Measurements from ENCODE around the gene SMOC2. TPM values are rescaled to one million over a fixed set of nuclear protein-coding genes. Genes with fewer than 3 reads are reported as not detected.

SMOC2 gene
- total RNA-seq, 1 experiment from 2014 or later, result not detected

DNA sequence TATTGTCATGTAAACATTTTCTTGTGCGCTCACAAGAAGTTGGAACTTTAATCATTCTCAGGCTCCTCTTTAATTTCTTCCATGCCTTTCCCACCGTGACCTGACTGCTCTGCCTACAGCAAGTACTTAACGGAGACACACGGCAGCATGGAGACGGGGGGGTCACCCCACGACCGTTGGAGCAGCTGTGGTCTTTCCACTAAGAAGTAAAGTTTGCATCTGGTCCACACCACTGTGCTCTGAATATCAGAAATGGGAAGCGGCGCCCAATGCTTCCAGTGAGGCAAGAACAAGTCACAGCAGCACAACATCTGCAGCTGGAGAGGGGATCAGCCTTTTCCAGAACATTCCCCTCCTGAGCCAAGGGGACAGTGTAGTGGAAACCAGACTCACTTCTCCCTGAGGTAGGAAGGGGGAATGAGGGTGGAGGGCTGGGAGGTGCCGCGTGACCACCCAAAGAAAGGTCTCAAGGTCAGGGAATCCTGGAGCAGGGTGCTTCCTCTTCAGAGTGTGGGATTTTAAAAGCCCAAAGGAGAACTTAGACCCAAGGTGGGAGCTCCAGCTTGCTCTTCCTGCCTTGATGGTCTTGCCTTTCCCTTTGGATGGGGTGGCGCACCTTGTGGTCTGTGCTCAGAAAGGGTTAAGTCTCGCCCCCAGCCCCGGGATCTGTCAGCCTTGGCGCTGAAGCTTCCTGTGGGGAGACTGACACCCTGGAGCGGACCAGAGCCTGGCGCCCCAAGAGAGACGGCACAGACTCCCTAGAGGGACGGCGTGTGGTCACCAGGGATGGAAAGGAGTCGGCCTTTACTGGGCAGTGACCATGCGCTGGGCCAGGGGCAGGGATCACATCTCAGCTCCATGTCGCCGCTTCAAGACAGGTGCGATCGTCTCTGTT lies 25.6 kb upstream of the SMOC2 start:
- DNase-seq (ENCODE audit: low read depth), result no peak

DNA sequence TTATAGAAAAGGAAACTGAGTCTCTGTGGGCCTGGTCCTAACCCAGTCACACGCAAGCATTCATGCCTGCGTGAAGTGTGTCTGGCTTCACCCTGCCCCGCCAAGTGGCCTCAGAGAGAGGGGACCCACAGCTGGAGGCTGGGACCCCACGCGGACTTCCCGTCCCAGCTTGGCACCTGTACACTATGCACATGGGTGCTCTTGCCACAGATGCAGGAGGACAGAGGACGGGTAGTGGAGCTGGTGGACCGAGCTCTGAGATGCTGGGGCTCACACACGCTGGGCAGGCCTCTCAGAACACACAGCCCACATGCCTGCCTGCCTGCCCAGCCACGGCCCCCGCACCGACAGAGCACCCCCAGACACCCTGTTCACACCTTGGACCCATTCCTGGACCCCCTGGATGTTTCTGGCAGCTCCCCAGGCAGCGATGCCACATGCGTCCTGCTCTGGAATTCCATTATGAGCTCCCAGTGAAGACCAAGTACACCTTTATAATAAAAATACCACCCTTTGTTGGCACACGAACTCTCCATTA lies 24.9 kb upstream of the SMOC2 start:
- no peak for DNase-seq (ENCODE audit: low read depth)

DNA sequence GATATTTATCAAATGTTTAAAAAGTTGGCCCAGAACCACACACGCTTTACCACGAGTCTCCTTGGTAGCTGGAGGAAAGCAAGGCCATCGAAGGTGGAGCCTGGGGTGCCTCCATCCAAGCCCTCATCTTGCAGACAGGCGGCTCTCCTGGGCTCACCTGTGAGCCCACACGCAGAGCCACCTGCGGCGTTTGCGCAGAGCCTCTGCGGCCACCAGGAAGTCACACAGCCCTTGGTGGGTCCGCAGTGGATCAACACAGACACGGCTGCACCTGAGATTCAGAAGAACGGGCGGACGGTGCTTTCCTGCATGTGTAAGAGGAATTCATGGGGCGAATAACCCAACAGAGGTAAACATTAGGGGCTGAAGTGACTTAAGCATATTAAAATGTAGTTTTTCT lies 24.5 kb upstream of the SMOC2 start:
- DNase-seq (ENCODE audit: low read depth), result no peak

DNA sequence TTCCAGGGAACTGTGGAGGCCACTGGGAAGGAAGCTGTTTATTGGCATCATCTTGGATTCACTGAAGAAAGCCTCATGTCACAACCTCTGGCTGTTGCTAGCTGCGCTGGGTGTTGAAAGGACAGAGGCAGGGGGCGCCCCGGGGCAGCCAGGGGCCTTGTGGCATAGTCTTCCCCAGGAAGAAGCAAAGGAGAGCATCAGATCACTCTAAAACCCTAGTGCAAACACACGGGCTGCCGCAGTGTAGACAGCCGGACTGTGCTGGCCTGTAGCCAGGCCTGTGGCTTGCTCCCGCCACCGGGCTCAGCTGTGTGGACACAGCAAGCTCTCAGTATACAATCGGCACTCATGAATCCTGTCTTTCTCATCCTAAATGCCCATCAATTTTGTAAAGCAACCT lies 23.8 kb upstream of the SMOC2 start:
- no peak for DNase-seq (ENCODE audit: low read depth)

DNA sequence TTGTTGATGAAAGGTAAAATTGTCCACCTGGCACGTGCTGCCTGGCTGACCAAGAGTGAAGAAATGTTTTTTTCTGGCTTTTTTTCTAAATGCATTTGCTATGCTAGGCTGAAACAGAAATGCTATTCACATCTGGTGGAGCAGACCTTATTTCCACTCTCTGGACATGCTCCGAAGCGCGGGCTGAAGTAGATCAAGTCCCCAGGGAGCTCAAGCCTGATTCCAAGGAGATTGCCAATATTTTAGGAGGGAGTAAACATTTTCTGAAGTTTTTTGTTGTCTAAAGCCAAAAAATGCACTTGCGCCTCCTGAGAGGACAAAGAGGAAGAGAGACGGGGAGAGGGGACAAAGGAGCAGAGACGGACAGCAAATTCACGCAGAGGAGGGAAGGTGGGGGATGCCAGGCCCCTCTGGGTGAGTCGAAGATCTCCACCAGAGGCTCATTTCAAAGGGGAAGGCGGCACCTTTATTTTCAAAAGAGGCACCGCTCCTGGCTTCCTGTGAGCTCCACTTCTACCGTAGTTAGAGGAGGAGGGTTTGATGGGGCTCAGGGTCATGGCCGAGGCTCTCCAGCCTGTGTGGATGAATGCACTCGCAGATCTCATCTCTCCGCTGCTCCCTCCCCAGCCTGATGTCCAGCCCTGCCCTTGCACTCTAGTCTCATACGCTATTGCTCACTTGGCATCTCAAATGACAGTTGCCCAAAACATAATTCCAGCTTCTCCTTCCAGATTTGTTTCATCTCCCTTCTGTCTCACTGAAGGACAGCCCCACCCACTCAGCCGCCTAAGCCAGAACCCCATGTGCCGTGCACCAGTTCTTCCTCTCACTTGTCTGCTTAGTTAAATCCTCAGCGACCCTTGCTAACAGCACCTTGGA lies 23.1 kb upstream of the SMOC2 start:
- no peak for DNase-seq (ENCODE audit: low read depth)

DNA sequence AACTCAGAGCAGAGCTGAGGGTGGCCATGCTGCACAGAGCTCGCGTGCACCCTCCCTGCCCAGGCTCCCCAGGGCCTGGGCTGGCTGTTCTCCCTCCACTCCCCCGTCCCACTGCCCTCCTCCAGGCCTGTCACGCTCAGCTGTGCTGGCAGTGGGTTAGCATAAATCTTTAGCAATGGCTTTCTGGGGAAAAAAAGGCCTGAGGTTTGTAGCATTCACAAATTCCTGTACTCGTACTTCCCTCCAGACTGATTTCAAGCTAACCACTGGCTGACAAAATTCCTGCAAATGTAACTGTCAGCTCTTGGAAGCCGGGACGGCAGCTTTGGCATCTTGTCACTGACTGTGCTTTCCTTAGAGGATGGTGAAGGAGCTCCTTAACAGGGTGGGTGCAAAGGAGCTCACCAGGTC lies 22.3 kb upstream of the SMOC2 start:
- no peak for DNase-seq (ENCODE audit: low read depth)

DNA sequence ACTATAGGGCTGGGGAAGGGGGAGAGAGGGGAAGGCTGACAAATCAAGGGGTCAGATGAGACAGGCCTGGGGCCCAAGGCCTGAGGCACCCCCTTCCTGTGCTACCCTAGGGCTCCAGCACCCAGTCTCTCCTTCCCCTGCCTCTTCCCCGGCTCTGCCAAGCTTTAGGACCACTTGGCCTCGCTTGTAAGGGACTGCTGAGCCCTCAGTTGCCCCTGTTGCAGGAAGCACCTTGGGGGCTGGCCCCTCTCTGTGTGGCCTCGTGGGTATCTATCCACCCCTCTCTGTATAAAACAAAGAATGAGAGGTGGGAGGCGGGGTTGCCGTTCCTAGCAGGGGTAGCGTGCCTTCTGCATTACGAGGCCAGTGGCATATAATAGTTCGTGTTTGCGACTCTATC lies 21.4 kb upstream of the SMOC2 start:
- DNase-seq (ENCODE audit: low read depth), result no peak

DNA sequence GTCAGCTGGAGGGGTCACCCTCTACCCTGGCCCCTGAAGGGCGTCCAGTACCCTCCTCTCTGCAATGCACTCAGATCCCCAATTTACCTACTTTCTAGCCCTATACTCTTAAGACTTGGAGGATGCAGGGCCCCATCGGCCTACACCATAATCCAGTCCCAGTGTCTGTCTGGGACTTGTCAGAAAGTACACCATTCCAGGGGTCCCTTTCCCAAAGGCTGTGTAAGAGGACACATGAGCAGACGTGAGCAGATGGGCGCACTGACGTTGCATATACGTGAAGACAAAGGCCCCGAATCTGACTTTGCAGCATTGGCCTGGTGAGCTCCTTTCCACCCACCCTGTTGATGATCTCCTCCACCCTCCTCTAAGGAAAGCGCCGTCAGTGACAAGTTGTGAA lies 20.9 kb upstream of the SMOC2 start:
- no peak for DNase-seq (ENCODE audit: low read depth)

DNA sequence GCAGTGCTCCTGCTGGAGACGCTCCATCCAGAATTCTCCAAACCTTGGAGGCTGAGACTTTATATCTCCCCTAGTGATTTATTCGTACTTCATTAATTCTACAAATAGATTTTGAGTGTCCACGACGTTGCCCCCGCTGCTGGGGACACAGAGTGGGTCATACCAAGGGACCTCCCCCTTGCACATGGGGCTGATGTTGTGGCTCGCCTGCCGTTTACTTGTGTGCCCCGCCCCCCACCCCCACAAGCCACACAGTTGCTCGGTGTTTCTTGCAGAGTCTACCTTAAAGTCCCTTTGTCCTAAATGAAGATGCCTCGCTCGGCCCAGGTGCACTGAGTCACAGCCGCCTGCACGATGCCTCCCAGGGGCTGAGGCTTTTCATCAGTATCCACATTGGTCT lies 20.3 kb upstream of the SMOC2 start:
- DNase-seq (ENCODE audit: low read depth), result no peak

DNA sequence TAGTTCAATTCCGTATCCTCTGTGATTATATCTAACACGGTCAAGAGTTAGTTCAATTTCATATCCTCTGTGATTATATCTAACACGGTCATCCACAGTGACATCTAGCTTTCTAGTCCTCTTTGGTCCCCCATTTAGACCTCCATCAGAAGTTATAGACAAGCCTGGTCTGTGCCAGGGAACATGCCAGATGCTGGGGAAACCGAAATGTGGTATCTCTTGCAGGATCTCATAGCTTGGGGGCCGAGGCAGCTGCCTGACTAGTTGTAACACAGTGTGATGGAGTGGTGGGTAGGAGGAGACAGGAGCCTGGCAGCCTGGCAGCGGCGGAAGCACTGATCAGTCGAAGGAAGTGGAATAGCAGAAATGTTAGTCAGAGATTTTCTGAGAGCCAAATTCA lies 13.8 kb upstream of the SMOC2 start:
- no peak for DNase-seq (ENCODE audit: low read depth)

DNA sequence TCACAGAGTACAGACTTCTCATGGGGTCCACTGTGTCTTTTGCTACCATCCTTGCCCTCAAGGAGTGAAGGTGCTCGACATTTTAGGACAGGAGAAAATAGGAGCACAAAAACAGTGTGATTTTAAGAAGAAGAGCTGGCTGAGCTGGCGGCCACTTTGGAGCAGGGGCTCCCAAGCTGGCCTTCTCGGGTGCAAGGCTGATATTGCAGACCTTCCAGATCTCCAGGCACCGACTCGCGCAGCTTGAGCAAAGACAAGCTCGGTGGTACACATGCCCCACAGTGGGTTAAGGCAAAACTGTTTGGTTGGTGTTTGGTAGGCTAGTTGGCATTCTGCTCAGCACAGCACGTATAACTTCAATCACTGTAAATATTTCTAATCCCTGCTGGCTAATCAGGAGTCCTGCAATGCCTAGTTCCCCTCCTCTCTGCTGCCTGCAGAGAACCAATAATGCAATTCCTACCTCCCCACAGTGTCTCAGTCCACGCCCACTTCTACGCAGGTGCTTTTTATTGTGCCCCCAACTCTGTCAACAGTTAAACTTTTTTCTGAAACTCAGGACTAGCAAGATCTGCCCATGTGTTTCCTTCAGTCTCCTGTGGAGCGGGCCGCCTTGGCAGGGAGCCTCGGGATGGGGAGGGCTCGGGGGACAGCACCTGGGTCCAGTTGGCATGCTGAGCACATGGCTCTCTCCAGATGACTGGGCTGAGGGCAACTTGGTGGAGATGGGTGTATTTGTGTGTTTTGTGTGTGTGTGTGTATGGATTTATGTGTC lies 12.7 kb upstream of the SMOC2 start:
- no peak for DNase-seq (ENCODE audit: low read depth)

DNA sequence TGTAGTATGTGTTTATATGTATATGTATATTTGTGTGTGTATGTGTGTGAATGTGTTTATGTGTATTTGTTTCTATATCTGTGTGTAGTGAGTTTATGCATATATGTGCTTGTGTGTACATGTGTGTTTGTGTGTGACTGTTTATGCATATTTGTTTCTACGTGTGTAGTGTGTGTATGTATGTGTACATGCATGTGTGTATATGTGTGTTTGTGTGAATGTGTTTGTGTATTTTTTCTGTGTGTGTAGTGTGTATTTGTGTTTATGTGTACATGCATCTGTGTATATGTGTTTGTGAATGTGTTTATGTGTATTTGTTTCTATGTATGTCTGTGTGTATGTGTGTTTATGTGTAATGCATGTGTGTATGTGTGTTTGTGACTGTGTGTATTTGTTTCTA lies 12.1 kb upstream of the SMOC2 start:
- DNase-seq (ENCODE audit: low read depth), result no peak

DNA sequence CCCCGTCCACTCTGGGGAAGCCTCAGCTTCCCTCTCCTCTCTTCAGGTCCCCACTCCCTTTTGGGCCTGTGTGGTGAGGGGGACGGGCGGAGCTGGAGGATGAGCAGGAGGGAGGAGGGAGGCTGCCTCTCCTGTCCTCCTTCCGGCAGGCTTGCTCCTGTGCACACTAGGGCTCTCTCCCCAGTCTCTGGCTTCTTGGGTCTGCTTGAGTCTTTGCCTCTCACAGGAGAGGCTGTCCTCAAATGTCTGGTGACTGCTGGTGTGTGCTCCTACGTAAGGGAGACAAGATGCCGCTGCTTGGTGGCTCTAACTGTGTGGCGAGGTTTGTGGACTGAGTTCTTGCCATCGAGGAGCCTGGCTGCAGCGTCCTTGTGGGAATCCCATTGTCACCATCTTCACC lies 8.8 kb upstream of the SMOC2 start:
- DNase-seq (ENCODE audit: low read depth), result no peak

DNA sequence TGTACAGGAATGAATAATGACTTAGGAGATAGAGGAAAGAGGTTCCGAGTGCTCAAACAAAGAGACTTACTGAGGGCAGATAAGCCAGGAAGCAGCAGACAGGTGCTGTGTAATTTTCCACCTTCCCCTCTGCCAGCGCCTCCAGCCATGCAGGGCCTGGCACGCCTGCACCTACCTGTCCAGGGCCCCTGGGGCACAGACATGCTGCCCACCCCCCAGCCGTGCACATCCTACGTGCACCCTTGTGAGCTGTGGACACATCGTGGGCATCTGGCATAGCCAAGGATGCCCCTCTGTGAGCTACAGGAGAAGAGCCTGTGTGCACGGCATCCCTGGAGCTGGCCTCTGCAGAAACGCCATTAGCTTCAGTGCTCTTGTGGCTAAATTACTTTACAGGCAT lies 7.1 kb upstream of the SMOC2 start:
- no peak for DNase-seq (ENCODE audit: low read depth)

DNA sequence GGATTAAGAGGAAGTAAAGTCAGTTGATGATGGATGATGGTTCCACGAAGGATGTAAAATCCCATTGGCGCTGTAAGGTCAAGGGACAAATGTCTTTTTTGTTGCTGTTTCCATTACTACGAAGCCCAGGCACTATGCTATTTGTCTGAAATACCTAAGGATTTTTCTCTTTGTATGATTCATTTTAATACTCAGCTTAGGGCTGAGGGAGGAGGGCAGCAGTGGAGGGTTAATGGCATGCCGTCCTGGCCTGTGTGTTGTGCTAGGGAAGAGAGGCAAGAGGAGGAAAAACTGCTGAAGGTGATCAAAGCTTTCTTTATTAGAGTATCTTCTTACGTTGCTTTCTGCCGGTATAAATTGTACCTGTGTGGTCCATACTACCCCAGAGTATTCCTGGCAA lies 6.5 kb upstream of the SMOC2 start:
- no peak for DNase-seq (ENCODE audit: low read depth)

DNA sequence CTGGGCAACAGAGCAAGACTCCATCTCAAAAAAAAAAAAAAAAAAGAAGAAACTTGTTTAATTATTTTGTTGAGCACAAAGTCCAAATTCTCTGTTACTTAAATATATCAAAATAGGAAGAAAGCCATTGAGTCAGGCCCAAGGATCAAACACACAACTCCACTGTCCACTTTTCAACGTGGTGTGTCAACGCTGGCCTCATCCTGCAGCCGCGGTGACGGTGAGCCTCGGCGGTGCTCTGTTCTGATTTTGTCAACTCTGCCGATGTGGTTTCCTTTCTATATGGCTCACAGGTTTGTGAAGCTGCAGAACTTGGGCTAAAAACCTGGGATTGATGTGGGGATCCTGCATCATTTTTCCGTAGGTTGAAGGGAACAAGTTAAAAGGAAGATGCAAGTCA lies 3.2 kb upstream of the SMOC2 start:
- DNase-seq (ENCODE audit: low read depth), result no peak

DNA sequence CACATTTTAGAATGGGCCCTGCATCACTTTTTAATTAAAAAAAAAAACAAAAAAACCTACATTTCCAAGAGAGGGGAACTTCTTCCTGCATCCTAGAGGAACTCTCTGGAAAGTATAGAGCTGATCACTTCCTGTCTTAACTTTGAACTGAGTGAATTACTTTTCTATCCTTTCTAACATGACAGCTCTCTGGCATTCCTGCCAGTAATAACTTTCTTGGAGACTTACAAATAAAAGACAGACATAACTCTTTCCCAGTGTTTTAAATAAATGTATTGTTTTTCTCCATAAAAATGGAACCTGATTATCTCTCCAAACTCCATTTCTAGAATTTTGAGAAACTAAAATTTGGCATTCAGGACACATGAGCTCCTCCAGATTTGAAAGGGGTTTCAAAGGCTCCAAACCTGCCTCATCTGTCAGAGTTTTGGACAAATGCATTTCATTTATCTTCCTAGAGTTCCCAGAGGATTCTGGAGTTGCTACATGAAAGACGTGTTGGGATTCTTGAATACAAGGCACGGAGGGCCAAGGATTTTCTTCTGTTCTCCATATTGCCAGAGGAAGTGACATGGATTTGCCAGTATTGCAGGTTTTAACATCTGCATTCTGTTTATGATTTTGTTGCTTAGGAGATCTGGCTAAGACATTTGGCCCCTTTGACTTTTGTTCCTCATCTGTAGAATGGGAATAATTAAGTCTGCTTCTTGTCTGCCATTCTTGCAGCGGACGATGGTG lies 2.0 kb upstream of the SMOC2 start:
- no peak for DNase-seq (ENCODE audit: low read depth)

DNA sequence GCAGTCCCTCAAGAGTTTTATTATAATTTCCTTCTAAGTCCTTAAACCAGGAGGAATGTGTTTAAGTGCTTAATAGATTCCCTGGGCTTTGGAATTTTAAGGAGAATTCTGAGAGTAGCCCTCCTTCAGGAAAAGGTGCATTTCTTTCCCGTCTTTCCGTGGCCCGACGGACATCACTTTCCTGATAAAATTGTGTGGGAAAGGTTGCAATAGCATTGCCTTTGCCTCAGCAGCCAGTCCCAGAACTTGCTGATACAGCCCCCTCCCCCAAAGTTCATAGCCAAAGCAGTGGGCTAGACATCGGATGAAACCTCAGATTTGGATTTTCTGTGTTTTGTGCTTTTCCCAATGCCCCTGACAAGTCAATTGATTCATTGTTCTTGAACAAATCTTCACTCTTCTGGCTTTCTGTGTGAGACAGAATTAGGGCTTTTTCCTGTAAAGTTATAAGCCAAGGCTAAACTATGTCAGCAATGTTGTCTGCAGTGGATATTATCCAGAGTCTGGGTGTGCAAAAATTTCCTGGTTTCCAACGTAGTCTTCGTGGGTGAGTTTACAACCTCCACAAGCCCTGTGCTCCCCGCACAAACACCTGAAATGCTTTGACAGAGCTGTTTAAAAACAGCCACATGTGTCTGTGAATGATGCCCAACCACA lies 1.1 kb upstream of the SMOC2 start:
- no peak for DNase-seq (ENCODE audit: low read depth)

DNA sequence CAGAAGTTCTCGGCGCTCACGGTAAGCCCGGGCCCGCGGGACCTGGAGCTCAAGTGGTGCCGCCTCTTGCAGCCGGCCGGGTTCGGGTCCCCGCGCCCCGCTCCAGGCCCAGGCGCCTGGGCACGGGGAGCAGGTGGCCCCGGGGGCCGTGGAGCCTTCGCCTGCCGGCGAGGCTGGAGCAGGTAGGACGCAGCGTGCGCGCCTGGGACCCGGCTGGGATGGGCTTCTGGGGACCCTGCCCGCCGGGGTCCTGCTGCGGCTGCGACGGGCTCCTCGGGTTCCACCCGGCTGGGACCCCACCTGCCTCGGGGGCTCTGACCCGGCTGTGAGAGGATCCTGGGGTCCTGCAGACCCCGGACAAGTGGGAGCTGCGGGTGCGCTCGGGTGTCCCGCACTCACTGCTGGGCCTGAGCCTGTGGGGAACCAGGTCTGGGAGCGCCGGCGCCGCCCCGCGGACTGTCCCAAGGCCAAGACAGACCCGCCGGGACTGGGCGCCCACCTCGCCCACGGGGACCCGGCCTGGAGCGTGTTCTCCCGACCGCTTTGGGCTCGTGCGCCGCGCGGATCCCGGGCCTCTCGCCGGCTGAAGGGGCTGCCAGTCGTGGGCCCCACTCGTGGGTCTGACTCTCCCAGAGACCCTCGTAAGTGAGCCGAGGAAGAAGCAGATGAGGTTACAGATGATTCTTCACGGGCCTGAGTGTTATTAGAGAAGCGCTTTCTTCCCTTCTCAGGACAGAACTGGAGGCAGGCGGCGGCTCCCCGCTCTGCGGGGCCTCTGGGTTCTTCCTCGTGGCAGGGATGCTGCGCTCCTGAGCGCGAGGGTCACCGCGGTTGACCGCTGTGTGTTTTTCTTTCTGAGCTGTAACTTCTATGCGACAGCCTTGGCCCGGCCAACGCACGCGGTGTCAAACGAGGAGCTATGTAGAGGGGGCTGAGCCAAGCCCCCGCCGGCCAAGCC lies 729 bp downstream of the SMOC2 start:
- DNase-seq (ENCODE audit: low read depth), result no peak

Data from HT1080 (cell line).